Measurements from ENCODE around the gene AKT1S1.

The AKT1S1 gene

GRCh38 chr19:49848938-49849337, 28.2 kb downstream of the AKT1S1 start:
- H3K9ac ChIP-seq (ENCODE audit: low read depth, low read length) = no peak overlapping the region
- H3K36me3 ChIP-seq (ENCODE audit: insufficient read depth, low read length) = peaks cover 11% of the 10 kb centered on the region; the same call in 1 of the 2 replicates
- H3K27ac ChIP-seq (ENCODE audit: low read depth, low read length) = no peak overlapping the region

GRCh38 chr19:49847731-49848696, 29.1 kb downstream of the AKT1S1 start:
- no peaks in the 10 kb centered on the region for H3K9me3 ChIP-seq (ENCODE audit: insufficient read depth, low read depth, low read length)
- H3K4me3 ChIP-seq (ENCODE audit: low read length) = no peak overlapping the region
- WGBS = 90% methylated on average over 10 of the region's 10 CpGs
- H3K9ac ChIP-seq (ENCODE audit: low read depth, low read length) = no peak overlapping the region
- H3K27ac ChIP-seq (ENCODE audit: low read depth, low read length) = no peak overlapping the region
- no peaks in the 10 kb centered on the region for H3K27me3 ChIP-seq (ENCODE audit: insufficient read depth, low read length)
- H3K36me3 ChIP-seq (ENCODE audit: insufficient read depth, low read length) = peaks cover 10% of the 10 kb centered on the region; the same call in 1 of the 2 replicates
- peaks cover 13% of the 10 kb centered on the region for H3K4me1 ChIP-seq (ENCODE audit: insufficient read depth, low read length)

More at GRCh38 chr19:49848938-49849337, 28.2 kb downstream of the AKT1S1 start:
- Histone ChIP-seq H3K4me1 (ENCODE audit: insufficient read depth, low read length) (peaks cover 17% of the 10 kb centered on the region), H3K27me3 (ENCODE audit: insufficient read depth, low read length) (no peaks in the 10 kb centered on the region), H3K9me3 (ENCODE audit: insufficient read depth, low read depth, low read length) (no peaks in the 10 kb centered on the region), H3K4me3 (ENCODE audit: low read length) (no peak overlapping the region)
- WGBS = 87% methylated on average over 3 of the region's 3 CpGs

GRCh38 chr19:49846408-49846807, 30.7 kb downstream of the AKT1S1 start:
- Histone ChIP-seq H3K9me3 (ENCODE audit: insufficient read depth, low read depth, low read length) (no peaks in the 10 kb centered on the region), H3K27me3 (ENCODE audit: insufficient read depth, low read length) (no peaks in the 10 kb centered on the region), H3K4me3 (ENCODE audit: low read length) (no peak overlapping the region), H3K27ac (ENCODE audit: low read depth, low read length) (no peak overlapping the region), H3K9ac (ENCODE audit: low read depth, low read length) (no peak overlapping the region), H3K4me1 (ENCODE audit: insufficient read depth, low read length) (peaks cover 4% of the 10 kb centered on the region; the same call in 1 of the 2 replicates), H3K36me3 (ENCODE audit: insufficient read depth, low read length) (no peaks in the 10 kb centered on the region)
- WGBS = 72% methylated on average over 5 of the region's 5 CpGs

GRCh38 chr19:49845414-49845813, 31.7 kb downstream of the AKT1S1 start:
- Histone ChIP-seq H3K27me3 (ENCODE audit: insufficient read depth, low read length) (no peaks in the 10 kb centered on the region), H3K27ac (ENCODE audit: low read depth, low read length) (no peak overlapping the region), H3K9ac (ENCODE audit: low read depth, low read length) (no peak overlapping the region), H3K4me3 (ENCODE audit: low read length) (no peak overlapping the region), H3K9me3 (ENCODE audit: insufficient read depth, low read depth, low read length) (no peaks in the 10 kb centered on the region), H3K4me1 (ENCODE audit: insufficient read depth, low read length) (peaks cover 4% of the 10 kb centered on the region; the same call in 1 of the 2 replicates), H3K36me3 (ENCODE audit: insufficient read depth, low read length) (0 out of 2 replicates have a peak, but pooled peaks cover 6% of the 10 kb centered on the region)
- WGBS = 93% methylated on average over 3 of the region's 3 CpGs

- 91% methylated on average over 18 of the region's 18 CpGs for WGBS
- no peak overlapping the region for H3K4me3 ChIP-seq (ENCODE audit: low read length)
- no peak overlapping the region for H3K27ac ChIP-seq (ENCODE audit: low read depth, low read length)
- peaks cover 15% of the 10 kb centered on the region for H3K36me3 ChIP-seq (ENCODE audit: insufficient read depth, low read length)
- H3K9ac ChIP-seq (ENCODE audit: low read depth, low read length) = no peak overlapping the region
- no peaks in the 10 kb centered on the region for H3K4me1 ChIP-seq (ENCODE audit: insufficient read depth, low read length)
- no peaks in the 10 kb centered on the region for H3K27me3 ChIP-seq (ENCODE audit: insufficient read depth, low read length)
- H3K9me3 ChIP-seq (ENCODE audit: insufficient read depth, low read depth, low read length) = no peaks in the 10 kb centered on the region
Measured at GRCh38 chr19:49844138-49845095, 32.7 kb downstream of the AKT1S1 start.

GRCh38 chr19:49843265-49843664, 33.9 kb downstream of the AKT1S1 start:
- Histone ChIP-seq H3K9me3 (ENCODE audit: insufficient read depth, low read depth, low read length) (no peaks in the 10 kb centered on the region), H3K36me3 (ENCODE audit: insufficient read depth, low read length) (peaks cover 26% of the 10 kb centered on the region), H3K27ac (ENCODE audit: low read depth, low read length) (no peak overlapping the region), H3K9ac (ENCODE audit: low read depth, low read length) (no peak overlapping the region), H3K27me3 (ENCODE audit: insufficient read depth, low read length) (no peaks in the 10 kb centered on the region), H3K4me3 (ENCODE audit: low read length) (no peak overlapping the region), H3K4me1 (ENCODE audit: insufficient read depth, low read length) (no peaks in the 10 kb centered on the region)
- WGBS = 97% methylated on average over 2 of the region's 3 CpGs

GRCh38 chr19:49840736-49841249, 36.4 kb downstream of the AKT1S1 start:
- peaks cover 44% of the 10 kb centered on the region for H3K36me3 ChIP-seq (ENCODE audit: insufficient read depth, low read length)
- WGBS = 93% methylated on average over 17 of the region's 17 CpGs

GRCh38 chr19:49840321-49840720, 36.8 kb downstream of the AKT1S1 start:
- Histone ChIP-seq H3K36me3 (ENCODE audit: insufficient read depth, low read length) (peaks cover 48% of the 10 kb centered on the region), H3K9me3 (ENCODE audit: insufficient read depth, low read depth, low read length) (no peaks in the 10 kb centered on the region), H3K27me3 (ENCODE audit: insufficient read depth, low read length) (no peaks in the 10 kb centered on the region), H3K9ac (ENCODE audit: low read depth, low read length) (no peak overlapping the region), H3K27ac (ENCODE audit: low read depth, low read length) (no peak overlapping the region), H3K4me3 (ENCODE audit: low read length) (no peak overlapping the region), H3K4me1 (ENCODE audit: insufficient read depth, low read length) (no peaks in the 10 kb centered on the region)
- WGBS = 94% methylated on average over 11 of the region's 11 CpGs

More at GRCh38 chr19:49840736-49841249, 36.4 kb downstream of the AKT1S1 start:
- Histone ChIP-seq H3K4me1 (ENCODE audit: insufficient read depth, low read length) (no peaks in the 10 kb centered on the region), H3K27me3 (ENCODE audit: insufficient read depth, low read length) (no peaks in the 10 kb centered on the region), H3K9ac (ENCODE audit: low read depth, low read length) (no peak overlapping the region), H3K4me3 (ENCODE audit: low read length) (no peak overlapping the region), H3K27ac (ENCODE audit: low read depth, low read length) (no peak overlapping the region), H3K9me3 (ENCODE audit: insufficient read depth, low read depth, low read length) (no peaks in the 10 kb centered on the region)

- WGBS = 96% methylated on average over 11 of the region's 11 CpGs
- Histone ChIP-seq H3K36me3 (ENCODE audit: insufficient read depth, low read length) (peaks cover 54% of the 10 kb centered on the region), H3K4me3 (ENCODE audit: low read length) (no peak overlapping the region), H3K27me3 (ENCODE audit: insufficient read depth, low read length) (no peaks in the 10 kb centered on the region), H3K9me3 (ENCODE audit: insufficient read depth, low read depth, low read length) (no peaks in the 10 kb centered on the region), H3K27ac (ENCODE audit: low read depth, low read length) (no peak overlapping the region), H3K4me1 (ENCODE audit: insufficient read depth, low read length) (no peaks in the 10 kb centered on the region), H3K9ac (ENCODE audit: low read depth, low read length) (no peak overlapping the region)
Measured at GRCh38 chr19:49839713-49840112, 37.4 kb downstream of the AKT1S1 start.

GRCh38 chr19:49838885-49839588, 38.1 kb downstream of the AKT1S1 start:
- Histone ChIP-seq H3K4me3 (ENCODE audit: low read length) (no peak overlapping the region), H3K36me3 (ENCODE audit: insufficient read depth, low read length) (peaks cover 60% of the 10 kb centered on the region), H3K4me1 (ENCODE audit: insufficient read depth, low read length) (no peaks in the 10 kb centered on the region), H3K9ac (ENCODE audit: low read depth, low read length) (no peak overlapping the region), H3K9me3 (ENCODE audit: insufficient read depth, low read depth, low read length) (no peaks in the 10 kb centered on the region), H3K27ac (ENCODE audit: low read depth, low read length) (no peak overlapping the region), H3K27me3 (ENCODE audit: insufficient read depth, low read length) (no peaks in the 10 kb centered on the region)
- 95% methylated on average over 17 of the region's 18 CpGs for WGBS

Measured in HUES64 (cell line).